ENCODE data around the gene SLC38A4.

GRCh38 chr12:46786774-46787173, 39.0 kb downstream of the SLC38A4 start:
- no peak for TF ChIP-seq ZNF274 (IDR thresholded peaks at IDR 0.05; ENCODE audit: low read depth, low read length)
- no peak for TF ChIP-seq YY1 (IDR thresholded peaks at IDR 0.05; ENCODE audit: insufficient read depth, insufficient read length)
- no peak for TF ChIP-seq SUZ12 (IDR thresholded peaks at IDR 0.05; ENCODE audit: extremely low read depth, insufficient read depth, insufficient read length)

All from NT2/D1 (cell line).